Fibroblast of skin of right biceps (primary cell): ENCODE measurements around the gene COQ8A.
"Not testable (repeated sequence)": the region's sequence is repeated elsewhere in the genome, so short reads cannot be mapped to it uniquely, and the experiment has no call there.

Experiments
- DNase-seq: peaks from one replicate; pipeline ENCODE4 v3.0.0-alpha.2; 2013

COQ8A gene

GRCh38 chr1:226985839-226986463 lies 45.9 kb downstream of the COQ8A start:
- DNase-seq = no peak

DNA sequence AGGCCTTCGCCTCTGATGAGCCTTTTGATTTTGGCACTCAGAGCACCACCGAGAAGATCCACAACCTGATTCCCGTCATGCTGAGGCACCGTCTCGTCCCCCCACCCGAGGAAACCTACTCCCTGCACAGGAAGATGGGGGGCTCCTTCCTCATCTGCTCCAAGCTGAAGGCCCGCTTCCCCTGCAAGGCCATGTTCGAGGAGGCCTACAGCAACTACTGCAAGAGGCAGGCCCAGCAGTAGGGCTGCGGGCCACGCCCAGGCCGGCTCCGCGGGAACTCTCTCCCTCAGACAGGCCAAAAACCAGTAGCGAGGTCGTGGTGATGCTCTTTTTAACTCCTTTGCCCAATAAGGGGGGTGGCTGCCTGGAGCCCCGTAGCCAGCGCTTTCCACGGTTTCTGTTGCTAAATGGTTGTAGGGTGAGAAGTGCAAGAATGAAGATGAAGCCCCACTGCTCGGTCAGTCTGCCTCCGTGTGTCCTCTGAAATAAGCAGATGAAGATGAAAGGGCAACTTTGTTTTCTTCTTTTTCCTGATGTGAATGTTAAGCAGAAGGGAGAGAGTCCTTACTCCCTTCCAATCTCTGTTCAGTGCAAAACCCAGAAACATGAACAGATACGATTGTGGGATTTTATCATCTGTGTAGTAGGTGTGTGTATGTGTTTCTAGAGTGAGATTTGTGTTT lies 46.5 kb downstream of the COQ8A start:
- DNase-seq = no peak

DNA sequence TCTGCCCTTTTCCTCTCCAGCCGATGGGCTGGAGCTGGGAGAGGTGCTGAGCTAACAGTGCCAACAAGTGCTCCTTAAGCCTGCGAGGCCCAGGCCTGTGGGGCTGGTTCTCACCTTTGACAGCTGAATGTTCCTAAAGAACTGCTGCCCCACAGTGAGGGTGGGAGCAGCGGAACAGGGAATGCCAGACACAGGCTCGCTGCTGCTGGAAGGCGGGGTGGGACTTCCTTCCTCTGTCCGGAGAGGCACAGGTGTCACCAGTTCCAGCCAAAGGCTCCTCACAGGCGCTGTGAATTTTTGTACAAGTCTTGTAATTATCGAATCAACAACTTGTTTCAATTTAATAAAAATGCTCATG lies 47.1 kb downstream of the COQ8A start:
- DNase-seq = no peak

- DNase-seq = no peak
These were observed 47.7 kb downstream of the COQ8A start for GRCh38 chr1:226987623-226988333.

DNA sequence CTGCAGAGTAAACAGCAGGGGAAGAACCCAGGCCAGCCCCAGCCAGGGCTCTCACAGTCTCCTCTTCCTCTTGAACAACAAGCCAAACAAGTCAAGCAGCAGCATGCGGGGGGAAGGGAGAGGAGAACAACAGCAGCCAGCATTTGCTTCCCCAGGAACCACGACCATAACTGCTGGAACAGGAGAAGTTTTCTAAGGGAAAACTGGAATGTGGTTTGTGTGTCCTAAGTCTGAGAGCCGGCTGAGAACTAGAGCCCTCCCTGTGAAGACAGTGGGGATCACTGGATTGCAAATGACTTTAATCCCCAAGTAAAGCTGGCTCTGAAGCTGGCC lies 48.2 kb downstream of the COQ8A start:
- no peak for DNase-seq

- no peak for DNase-seq
These were observed 49.2 kb downstream of the COQ8A start for GRCh38 chr1:226989085-226989920.

DNA sequence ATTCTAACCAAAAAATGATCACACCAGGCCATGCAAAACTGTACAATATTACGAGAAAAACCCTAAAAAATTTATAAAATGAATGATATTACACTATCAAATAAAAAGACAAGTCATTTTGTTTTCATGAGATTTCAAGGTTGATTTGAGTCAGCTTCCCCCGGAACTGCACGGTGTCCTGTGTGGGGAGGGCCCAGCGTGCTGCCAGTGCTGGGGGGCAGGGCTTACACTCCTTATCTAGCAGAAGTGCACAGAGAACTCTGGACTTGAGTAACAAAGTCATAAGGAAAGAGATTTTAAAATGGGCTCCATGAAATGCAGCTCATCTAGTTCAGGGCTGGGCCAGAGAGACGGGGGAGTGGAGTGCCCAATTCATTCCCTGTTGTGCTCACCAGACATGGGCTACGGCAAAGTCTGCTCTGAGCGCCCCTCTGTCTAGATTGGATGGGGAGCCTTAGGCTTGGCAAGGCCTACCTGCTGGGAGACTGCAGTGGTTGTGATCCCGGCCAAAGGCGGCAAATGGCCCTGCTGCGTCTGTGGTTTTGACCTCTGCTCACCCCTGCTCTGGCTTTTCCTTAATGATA lies 50.1 kb downstream of the COQ8A start:
- no peak for DNase-seq

- no peak for DNase-seq
These were observed 51.8 kb downstream of the COQ8A start for GRCh38 chr1:226991920-226992319.

GRCh38 chr1:226993814-226994585 lies 53.9 kb downstream of the COQ8A start:
- DNase-seq = no peak

DNA sequence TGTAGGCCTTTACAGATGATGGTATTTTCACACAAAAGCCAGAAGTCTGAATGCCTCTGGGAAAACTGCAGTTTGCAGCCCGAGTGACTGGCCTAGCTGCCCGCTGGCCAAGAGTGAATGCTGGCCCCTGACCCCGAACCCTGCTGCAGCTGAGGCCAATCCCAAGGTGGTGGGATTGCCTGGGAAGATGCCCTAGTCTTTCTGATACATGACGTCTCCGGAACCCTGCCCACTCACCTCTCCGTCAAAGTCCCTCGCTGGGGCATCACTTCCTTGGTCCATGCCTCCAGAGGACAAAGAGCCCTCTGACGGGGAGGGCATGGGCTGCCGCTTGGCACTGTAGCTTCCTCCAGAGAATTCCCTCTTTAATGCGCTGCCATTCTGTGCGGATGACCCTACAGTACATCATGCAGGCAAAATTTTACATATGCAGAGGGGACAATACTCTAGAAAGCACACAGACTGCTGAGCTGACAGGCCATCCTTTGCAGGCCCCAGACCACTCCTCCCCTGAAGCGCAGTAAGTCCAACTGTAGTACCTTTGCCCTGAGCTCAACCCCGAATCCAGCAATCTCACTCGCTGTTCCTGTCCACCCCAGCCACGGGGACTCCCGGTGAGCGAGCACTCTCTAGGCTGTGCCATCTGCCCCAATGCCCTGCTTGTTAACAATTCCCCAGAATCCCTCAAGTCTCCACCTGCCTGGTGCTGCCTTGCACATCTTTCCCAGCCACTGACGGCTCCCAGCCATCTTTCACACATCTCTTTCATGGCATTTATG lies 54.7 kb downstream of the COQ8A start:
- no peak for DNase-seq

GRCh38 chr1:226995365-226996332 lies 55.6 kb downstream of the COQ8A start:
- DNase-seq = no peak

DNA sequence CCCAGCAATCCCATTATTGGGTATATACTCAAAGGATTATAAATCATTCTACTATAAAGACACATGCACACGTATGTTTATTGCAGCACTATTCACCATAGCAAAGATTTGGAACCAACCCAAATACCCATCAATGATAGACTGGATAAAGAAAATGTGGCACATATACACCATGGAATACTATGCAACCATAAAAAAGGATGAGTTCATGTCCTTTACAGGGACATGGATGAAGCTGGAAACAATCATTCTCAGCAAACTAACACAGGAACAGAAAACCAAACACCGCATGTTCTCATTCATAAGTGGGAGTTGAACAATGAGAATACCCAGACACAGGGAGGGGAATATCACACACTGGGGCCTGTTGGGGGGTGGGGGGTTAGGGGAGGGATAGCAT lies 59.5 kb downstream of the COQ8A start:
- not testable (repeated sequence) for DNase-seq

GRCh38 chr1:227002531-227003049 lies 62.5 kb downstream of the COQ8A start:
- DNase-seq = no peak

DNA sequence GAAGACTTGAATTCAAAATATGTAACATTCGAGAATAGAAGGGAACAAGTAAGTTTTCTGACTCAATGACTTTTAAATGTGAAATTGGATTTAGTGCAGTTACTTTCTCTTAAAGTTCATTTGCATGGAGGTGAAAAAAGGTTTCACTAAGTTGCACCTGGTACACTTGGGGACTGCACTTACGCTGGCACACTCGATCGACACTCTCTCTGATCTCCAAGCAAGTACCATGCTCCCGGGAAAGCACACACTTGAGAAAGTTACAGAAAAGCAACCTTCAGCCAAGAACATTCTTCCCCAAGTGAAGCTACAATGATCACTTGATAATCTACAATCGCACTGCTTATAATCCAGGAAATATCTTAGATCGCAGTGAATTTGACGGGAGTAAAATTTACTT lies 63.1 kb downstream of the COQ8A start:
- no peak for DNase-seq

DNA sequence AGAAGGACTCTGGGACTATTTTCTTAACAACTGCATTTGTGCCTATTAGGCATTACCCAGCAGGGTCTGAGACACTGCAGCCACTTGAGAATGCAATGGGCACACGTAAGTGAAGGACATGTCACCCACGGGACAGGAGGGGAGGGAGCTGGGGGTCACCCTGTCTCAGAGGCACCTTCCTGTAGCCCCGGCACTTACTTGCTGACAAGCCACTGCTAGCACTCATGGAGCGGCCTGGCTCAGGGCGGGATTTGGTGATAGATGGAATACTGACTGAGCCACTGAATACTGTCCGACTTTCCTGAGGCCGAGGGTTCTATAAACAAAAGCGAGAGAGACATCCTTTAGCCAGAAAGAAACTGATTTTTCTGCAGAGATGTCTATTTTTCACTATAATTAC lies 64.7 kb downstream of the COQ8A start:
- no peak for DNase-seq

GRCh38 chr1:227006226-227006796 lies 66.2 kb downstream of the COQ8A start:
- no peak for DNase-seq

GRCh38 chr1:227009937-227010336 lies 69.8 kb downstream of the COQ8A start:
- no peak for DNase-seq

- no peak for DNase-seq
These were observed 70.6 kb downstream of the COQ8A start for GRCh38 chr1:227010645-227011044.

- no peak for DNase-seq
These were observed 76.9 kb downstream of the COQ8A start for GRCh38 chr1:227016990-227017389.

GRCh38 chr1:227032396-227032795 lies 92.3 kb downstream of the COQ8A start:
- no peak for DNase-seq
